PC-9 (cell line): ENCODE measurements around the gene MT1E. TPM values are rescaled to one million over a fixed set of nuclear protein-coding genes. Genes with fewer than 3 reads are reported as not detected.

Experiments
- BruUV-seq: library from RNA; stranded (reverse); fragments of 400-500 nt; replicated peaks from 2 replicates; lab custom pipeline; 2021; lab: Mats Ljungman, UMichigan
- CTCF ChIA-PET: fragments of 300-600 bp; sonication (Branson Sonifier 250); formaldehyde crosslinking; loops from one replicate; lab custom pipeline; 2022; ENCODE audit warnings: antibody characterized with exemption; lab: Charles Lee
- POLR2A ChIA-PET: fragments of 300-600 bp; sonication (Branson Sonifier 250); formaldehyde crosslinking; loops from one replicate; lab custom pipeline; 2022; ENCODE audit warnings: antibody characterized with exemption; ENCODE audit not compliant: unreplicated experiment; lab: Charles Lee
- DNase-seq, 2 experiments: peaks; one replicate each; pipeline versions ENCODE4 v3.0.0 to v3.0.0-alpha.2; 2015 to 2022; ENCODE audit warnings: mixed read lengths in 1 of 2
- H2AFZ ChIP-seq: fragments of 200-600 bp; sonication (generic); 2 replicates; pipeline ENCODE4 v1.8.1; 2017; ENCODE audit warnings: antibody characterized with exemption
- H3F3A ChIP-seq: fragments of 200-600 bp; sonication (generic); 2 replicates; pipeline ENCODE4 v1.8.1; 2017; ENCODE audit warnings: antibody characterized with exemption, mild to moderate bottlenecking, low read depth; ENCODE audit not compliant: insufficient read depth
- H3K27ac ChIP-seq: fragments of 200-600 bp; sonication (generic); 2 replicates; pipeline ENCODE4 v1.6.1; 2016; ENCODE audit warnings: mixed run types
- H3K27me3 ChIP-seq: fragments of 200-600 bp; sonication (generic); 2 replicates; pipeline ENCODE4 v1.6.1; 2016; ENCODE audit warnings: low read depth, mixed run types; ENCODE audit not compliant: insufficient read depth
- H3K36me3 ChIP-seq: fragments of 200-600 bp; sonication (generic); 2 replicates; pipeline ENCODE4 v1.6.1; 2016; ENCODE audit warnings: low read depth, mixed run types
- H3K4me1 ChIP-seq: fragments of 200-600 bp; sonication (generic); replicated peaks from 2 replicates; pipeline ENCODE4 v1.6.1; 2016; ENCODE audit warnings: mixed run types; ENCODE audit not compliant: insufficient read depth
- H3K4me2 ChIP-seq: fragments of 200-600 bp; sonication (generic); 2 replicates; pipeline ENCODE4 v1.6.1; 2017; ENCODE audit warnings: mixed run types
- H3K4me3 ChIP-seq: fragments of 200-600 bp; sonication (generic); 2 replicates; pipeline ENCODE4 v1.6.1; 2016; ENCODE audit warnings: mixed run types
- H3K79me2 ChIP-seq: fragments of 200-600 bp; sonication (generic); 2 replicates; pipeline ENCODE4 v1.6.1; 2017; ENCODE audit warnings: low read depth, mixed run types
- H3K9me2 ChIP-seq: fragments of 200-600 bp; sonication (generic); 2 replicates; pipeline ENCODE4 v1.8.1; 2017; ENCODE audit warnings: mild to moderate bottlenecking; ENCODE audit not compliant: insufficient read depth
- H3K9me3 ChIP-seq: fragments of 200-600 bp; sonication (generic); 2 replicates; pipeline ENCODE4 v1.8.1; 2016; ENCODE audit warnings: low read depth; ENCODE audit not compliant: insufficient read depth
- H4K20me1 ChIP-seq: fragments of 200-600 bp; sonication (generic); 2 replicates; pipeline ENCODE4 v1.8.1; 2017; ENCODE audit not compliant: insufficient read depth
- CTCF ChIP-seq: fragments of 200-600 bp; sonication (generic); conservative IDR thresholded peaks from 2 replicates; pipeline ENCODE4 v1.6.1; 2017; ENCODE audit warnings: mixed run types, antibody characterized with exemption, mild to moderate bottlenecking, moderate library complexity
- EZH2 ChIP-seq: fragments of 200-600 bp; sonication (generic); IDR thresholded peaks from 2 replicates; pipeline ENCODE4 v1.8.0; 2017; ENCODE audit warnings: antibody characterized with exemption, low read depth
- intact Hi-C: fragments of 100-400 bp; cut with micrococcal nuclease; formaldehyde crosslinking; loops from one replicate; pipeline ENCODE4 v1.10.0; 2022; ENCODE audit not compliant: unreplicated experiment
- total RNA-seq: library from RNA; stranded (reverse); gene quantifications from 2 replicates; pipeline ENCODE4 v1.2.3, GENCODE V29; 2021

MT1E gene
- total RNA-seq, 1 experiment from 2014 or later = 22.0 TPM

- Histone ChIP-seq H3K4me2 (no peak overlapping the region), H3K9me2 (no peaks in the 10 kb centered on the region), H3K27me3 (no peaks in the 10 kb centered on the region), H2AFZ (no peak overlapping the region), H3K4me1 (no peaks in the 10 kb centered on the region), H3K36me3 (no peaks in the 10 kb centered on the region), H3K4me3 (no peak overlapping the region), H3K79me2 (no peaks in the 10 kb centered on the region), H3F3A (no peaks in the 10 kb centered on the region), H3K27ac (no peak overlapping the region), H4K20me1 (no peaks in the 10 kb centered on the region), H3K9me3 (no peaks in the 10 kb centered on the region)
- intact Hi-C loops = no loop called here
- POLR2A ChIA-PET = no interaction called here
- no peak for TF ChIP-seq EZH2
- no peak for TF ChIP-seq CTCF
- no peak for DNase-seq
- no TSS peak for BruUV-seq
- CTCF ChIA-PET = no interaction called here
Measured at GRCh38 chr16:56594292-56594619, 31.3 kb upstream of the MT1E start.

GRCh38 chr16:56600398-56600999 lies 25.1 kb upstream of the MT1E start:
- BruUV-seq = no TSS peak
- no peaks in the 10 kb centered on the region for H3K36me3 ChIP-seq
- no peaks in the 10 kb centered on the region for H3K9me2 ChIP-seq
- no peaks in the 10 kb centered on the region for H4K20me1 ChIP-seq
- no peaks in the 10 kb centered on the region for H3K27me3 ChIP-seq
- H3K4me3 ChIP-seq = no peak overlapping the region
- H3F3A ChIP-seq = peaks cover 14% of the 10 kb centered on the region
- ChIA-PET CTCF (interaction anchor here (0.6 to 1.9 kb wide), 5 partner anchors 15 to 101 kb away, joined by 3 to 21 read pairs (median 3); no protein-coding TSS in a partner anchor), POLR2A (no interaction called here)
- H2AFZ ChIP-seq = no peak overlapping the region
- H3K27ac ChIP-seq = no peak overlapping the region
- peak overlapping the region; percentile 60 for H3K4me2 ChIP-seq
- DNase-seq = peak in 1 of 2 experiments; percentile 48
- H3K4me1 ChIP-seq = peaks cover 19% of the 10 kb centered on the region
- peak; percentile 86 for TF ChIP-seq CTCF
- no peak for TF ChIP-seq EZH2
- H3K9me3 ChIP-seq = no peaks in the 10 kb centered on the region
- intact Hi-C loops = loop anchor here (1.0 to 10.0 kb wide), 3 partner anchors 42 to 266 kb away; no protein-coding TSS in a partner anchor
- no peaks in the 10 kb centered on the region for H3K79me2 ChIP-seq

GRCh38 chr16:56601325-56601724 lies 24.3 kb upstream of the MT1E start:
- H3K36me3 ChIP-seq = no peaks in the 10 kb centered on the region
- no peaks in the 10 kb centered on the region for H3K9me2 ChIP-seq
- no peaks in the 10 kb centered on the region for H3K27me3 ChIP-seq
- H3K9me3 ChIP-seq = no peaks in the 10 kb centered on the region
- CTCF ChIA-PET = interaction anchor here (0.6 to 1.9 kb wide), 2 partner anchors 101 to 986 kb away, joined by 3 to 21 read pairs; no protein-coding TSS in a partner anchor
- H3K4me2 ChIP-seq = no peak overlapping the region
- H3K79me2 ChIP-seq = no peaks in the 10 kb centered on the region
- intact Hi-C loops = loop anchor here (2.0 to 10.0 kb wide), 2 partner anchors 41 to 267 kb away; no protein-coding TSS in a partner anchor
- POLR2A ChIA-PET = no interaction called here
- TF ChIP-seq CTCF (no peak), EZH2 (no peak)
- H4K20me1 ChIP-seq = no peaks in the 10 kb centered on the region
- BruUV-seq = no TSS peak
- H3K4me3 ChIP-seq = no peak overlapping the region
- peaks cover 22% of the 10 kb centered on the region for H3F3A ChIP-seq
- no peak overlapping the region for H3K27ac ChIP-seq
- peaks cover 27% of the 10 kb centered on the region for H3K4me1 ChIP-seq
- no peak for DNase-seq
- H2AFZ ChIP-seq = no peak overlapping the region
